AG08395 (cell line): ENCODE measurements around the gene CCR9.
"Not testable (repeated sequence)": the region's sequence is repeated elsewhere in the genome, so short reads cannot be mapped to it uniquely, and the experiment has no call there.

Source experiments
- DNase-seq: peaks from one replicate; pipeline ENCODE4 v3.0.0; 2012; ENCODE audit warnings: mixed read lengths, low spot score

CCR9 gene

GRCh38 chr3:45885979-45886705 lies at the start of gene CCR9:
CCR9 (plus strand) TSS chr3:45886543; CDS start chr3:45894934, 8,391 bp downstream.
- no peak for DNase-seq

GRCh38 chr3:45838466-45838865 lies 47.9 kb upstream of the CCR9 start:
- no peak for DNase-seq

GRCh38 chr3:45841420-45841756 lies 45.0 kb upstream of the CCR9 start:
- peak; percentile 14 for DNase-seq

- peak; percentile 95 for DNase-seq
These were observed 44.4 kb upstream of the CCR9 start, which contains the start of gene LZTFL1 for GRCh38 chr3:45841757-45842491. LZTFL1 (minus strand) TSS chr3:45842119; CDS start chr3:45841991, 128 bp downstream.

GRCh38 chr3:45842851-45843625 lies 43.3 kb upstream of the CCR9 start:
- DNase-seq = no peak

- no peak for DNase-seq
These were observed 41.7 kb upstream of the CCR9 start for GRCh38 chr3:45844616-45845015.

- DNase-seq = no peak
These were observed 38.0 kb upstream of the CCR9 start for GRCh38 chr3:45848392-45848791.

- no peak for DNase-seq
These were observed 33.5 kb upstream of the CCR9 start for GRCh38 chr3:45852828-45853227.

GRCh38 chr3:45856323-45856722 lies 30.0 kb upstream of the CCR9 start:
- DNase-seq = not testable (repeated sequence)

- DNase-seq = not testable (repeated sequence)
These were observed 29.3 kb upstream of the CCR9 start for GRCh38 chr3:45857024-45857423.

GRCh38 chr3:45858809-45859543 lies 27.4 kb upstream of the CCR9 start:
- no peak for DNase-seq

- no peak for DNase-seq
These were observed 25.9 kb upstream of the CCR9 start for GRCh38 chr3:45860481-45860880.

- DNase-seq = no peak
These were observed 25.2 kb upstream of the CCR9 start for GRCh38 chr3:45861043-45861719.

GRCh38 chr3:45864760-45865519 lies 21.4 kb upstream of the CCR9 start:
- no peak for DNase-seq

- DNase-seq = no peak
These were observed 20.8 kb upstream of the CCR9 start for GRCh38 chr3:45865563-45865962.

- no peak for DNase-seq
These were observed 18.1 kb upstream of the CCR9 start for GRCh38 chr3:45868213-45868612.

- no peak for DNase-seq
These were observed 17.7 kb upstream of the CCR9 start for GRCh38 chr3:45868650-45869049.

GRCh38 chr3:45869638-45870037 lies 16.7 kb upstream of the CCR9 start:
- DNase-seq = no peak

- DNase-seq = no peak
These were observed 16.2 kb upstream of the CCR9 start for GRCh38 chr3:45870099-45870498.

- DNase-seq = no peak
These were observed 14.6 kb upstream of the CCR9 start for GRCh38 chr3:45871780-45872179.

- DNase-seq = no peak
These were observed 13.8 kb upstream of the CCR9 start for GRCh38 chr3:45872569-45872968.
